T-helper 1 cell treated with Interleukin-12 subunit alpha and Interleukin-12 subunit beta and Interleukin-4 antibody, amounts not matched to agents 30 ng/mL and 1 ng/mL, for 36 hours (primary cell): ENCODE results near the gene GNRH2. TPM values are rescaled to one million over a fixed set of nuclear protein-coding genes. Genes with fewer than 3 reads are reported as not detected.
"Not testable (repeated sequence)": the region's sequence is repeated elsewhere in the genome, so short reads cannot be mapped to it uniquely, and the experiment has no call there.

Source experiments
- intact Hi-C: fragments of 100-400 bp; cut with micrococcal nuclease; formaldehyde crosslinking; loops from one replicate; pipeline ENCODE4 v1.15.1; 2024
- total RNA-seq: library from RNA; stranded (reverse); gene quantifications from 2 replicates; pipeline ENCODE4 v1.2.3, GENCODE V29; 2022

GNRH2 gene
- total RNA-seq = 1.3 and 1.8 TPM in 2 replicates

- intact Hi-C loops = no loop called here
Observed at GRCh38 chr20:3043322-3043721, at the start of gene GNRH2. GNRH2 (plus strand) TSS chr20:3043622; CDS start chr20:3044415, 793 bp downstream.

- intact Hi-C loops = no loop called here
Observed at GRCh38 chr20:2995796-2996195, 47.6 kb upstream of the GNRH2 start.

- intact Hi-C loops = no loop called here
Observed at GRCh38 chr20:2998728-2999127, 44.7 kb upstream of the GNRH2 start.

GRCh38 chr20:3000852-3001523 lies 42.4 kb upstream of the GNRH2 start:
- intact Hi-C loops = loop anchor here (1.0 to 5.0 kb wide), 6 partner anchors 87 to 313 kb away; partner anchors contain the start of gene PTPRA

- intact Hi-C loops = loop anchor here (5.0 kb wide), 1 partner anchor 261 kb away; no protein-coding TSS in a partner anchor
Observed at GRCh38 chr20:3003416-3003815, 40.0 kb upstream of the GNRH2 start.

- intact Hi-C loops = loop anchor here (2.0 kb wide), 1 partner anchor 26 kb away; no protein-coding TSS in a partner anchor
Observed at GRCh38 chr20:3010985-3011723, 32.3 kb upstream of the GNRH2 start.

GRCh38 chr20:3011752-3012151 lies 31.7 kb upstream of the GNRH2 start:
- intact Hi-C loops = loop anchor here (2.0 kb wide), 1 partner anchor 27 kb away; no protein-coding TSS in a partner anchor

- intact Hi-C loops = no loop called here
Observed at GRCh38 chr20:3013771-3014170, 29.7 kb upstream of the GNRH2 start.

GRCh38 chr20:3014179-3014578 lies 29.2 kb upstream of the GNRH2 start:
- intact Hi-C loops = no loop called here

GRCh38 chr20:3014662-3015061 lies 28.8 kb upstream of the GNRH2 start:
- intact Hi-C loops = no loop called here

GRCh38 chr20:3015302-3015701 lies 28.1 kb upstream of the GNRH2 start:
- intact Hi-C loops = not testable (repeated sequence)

- intact Hi-C loops = no loop called here
Observed at GRCh38 chr20:3021327-3021726, 22.1 kb upstream of the GNRH2 start.

GRCh38 chr20:3021777-3022176 lies 21.6 kb upstream of the GNRH2 start:
- intact Hi-C loops = no loop called here

GRCh38 chr20:3022559-3023490 lies 20.6 kb upstream of the GNRH2 start:
- intact Hi-C loops = not testable (repeated sequence)

- intact Hi-C loops = no loop called here
Observed at GRCh38 chr20:3027987-3028386, 15.4 kb upstream of the GNRH2 start.

GRCh38 chr20:3031524-3032147 lies 11.8 kb upstream of the GNRH2 start:
- intact Hi-C loops = no loop called here

GRCh38 chr20:3032624-3033023 lies 10.8 kb upstream of the GNRH2 start:
- intact Hi-C loops = no loop called here

GRCh38 chr20:3037654-3038053 lies 5.8 kb upstream of the GNRH2 start:
- intact Hi-C loops = no loop called here

GRCh38 chr20:3038454-3038853 lies 5.0 kb upstream of the GNRH2 start:
- intact Hi-C loops = no loop called here

GRCh38 chr20:3039426-3039825 lies 4.0 kb upstream of the GNRH2 start:
- intact Hi-C loops = no loop called here

GRCh38 chr20:3040086-3040485 lies 3.3 kb upstream of the GNRH2 start:
- intact Hi-C loops = no loop called here
